ENCODE results near the gene PKNOX2.

- TF ChIP-seq CTCF (IDR thresholded peaks at IDR 0.05; ENCODE audit: low read length) (no peak), EZH2 (optimal IDR thresholded peaks at IDR 0.05; ENCODE audit: low read depth, low read length) (no peak), EZH2phosphoT487 (IDR thresholded peaks at IDR 0.05; ENCODE audit: low read length) (no peak)
Measured at GRCh38 chr11:125285844-125286243, 121.3 kb downstream of the PKNOX2 start.
